HEK293 (cell line): Measurements from ENCODE around the gene PBRM1.

Experiments used
- CTCF ChIA-PET: fragments of 350-600 bp; formaldehyde crosslinking; extraction: SDS; loops from one replicate; lab custom pipeline; 2021; ENCODE audit warnings: antibody characterized with exemption; lab: Yijun Ruan, JAX
- POLR2A ChIA-PET: fragments of 300-600 bp; formaldehyde crosslinking; extraction: SDS; loops from one replicate; lab custom pipeline; 2020; ENCODE audit warnings: antibody characterized with exemption, inconsistent platforms; lab: Yijun Ruan, JAX
- H3K27ac ChIP-seq: fragments of 200-500 bp; sonication (Bioruptor generic); 2 replicates; pipeline ENCODE4 v1.5.1; 2014; ENCODE audit warnings: low read depth, low read length, control low read depth, inconsistent platforms; ENCODE audit errors: extremely low read depth
- H3K36me3 ChIP-seq, 2 experiments: fragments of 200-500 bp in 1 of 2; sonication (Bioruptor generic) in 1 of 2; 1 replicate in 1 of 2; 2 replicates in 1 of 2; pipeline ENCODE4 v1.5.1; 2014 to 2017; ENCODE audit warnings: inconsistent platforms in 2 of 2, low read length in 2 of 2; ENCODE audit not compliant: control insufficient read depth in 2 of 2, insufficient read depth in 1 of 2
- H3K4me1 ChIP-seq: fragments of 200-500 bp; sonication (Bioruptor generic); 2 replicates; pipeline ENCODE4 v1.5.1; 2014; ENCODE audit warnings: mild to moderate bottlenecking, low read length, inconsistent platforms; ENCODE audit not compliant: control insufficient read depth, insufficient read depth
- H3K4me3 ChIP-seq: 2 replicates; pipeline ENCODE4 v1.5.1; 2011; ENCODE audit warnings: low read depth, mild to moderate bottlenecking, control low read depth, low read length, moderate library complexity
- H3K9me3 ChIP-seq: fragments of 200-500 bp; sonication (Bioruptor generic); 2 replicates; pipeline ENCODE4 v1.5.1; 2014; ENCODE audit warnings: low read depth, low read length, inconsistent platforms; ENCODE audit not compliant: control insufficient read depth, insufficient read depth
- PRDM2 ChIP-seq: fragments of 450-650 bp; formaldehyde crosslinking; IDR thresholded peaks from 2 replicates; pipeline ENCODE4 v1.5.1; 2016; ENCODE audit warnings: missing biosample characterization, missing genetic modification characterization, borderline replicate concordance
- ZBTB17 ChIP-seq: fragments of 450-650 bp; formaldehyde crosslinking; IDR thresholded peaks from 2 replicates; pipeline ENCODE4 v1.5.1; 2016; ENCODE audit warnings: missing biosample characterization, missing genetic modification characterization
- ZNF175 ChIP-seq: fragments of 450-650 bp; formaldehyde crosslinking; IDR thresholded peaks from 2 replicates; pipeline ENCODE4 v1.5.1; 2016; ENCODE audit warnings: missing biosample characterization, missing genetic modification characterization
- ZNF280C ChIP-seq: fragments of 450-650 bp; formaldehyde crosslinking; IDR thresholded peaks from 2 replicates; pipeline ENCODE4 v1.5.1; 2016; ENCODE audit warnings: missing biosample characterization, missing genetic modification characterization
- ZNF350 ChIP-seq: fragments of 450-650 bp; formaldehyde crosslinking; IDR thresholded peaks from 2 replicates; pipeline ENCODE4 v1.5.0; 2017; ENCODE audit warnings: missing biosample characterization, mild to moderate bottlenecking, missing genetic modification characterization
- ZNF362 ChIP-seq: fragments of 450-650 bp; formaldehyde crosslinking; IDR thresholded peaks from 2 replicates; pipeline ENCODE4 v1.5.1; 2016; ENCODE audit warnings: missing biosample characterization, missing genetic modification characterization
- ZNF473 ChIP-seq: fragments of 450-650 bp; formaldehyde crosslinking; IDR thresholded peaks from 2 replicates; pipeline ENCODE4 v1.5.1; 2017; ENCODE audit warnings: missing biosample characterization, missing genetic modification characterization
- ZNF501 ChIP-seq: fragments of 450-650 bp; formaldehyde crosslinking; IDR thresholded peaks from 2 replicates; pipeline ENCODE4 v1.5.1; 2016; ENCODE audit warnings: missing biosample characterization, missing genetic modification characterization
- ZNF518A ChIP-seq: fragments of 450-650 bp; formaldehyde crosslinking; conservative IDR thresholded peaks from 2 replicates; pipeline ENCODE4 v1.5.1; 2016; ENCODE audit warnings: low read depth, missing biosample characterization, missing genetic modification characterization
- ZNF544 ChIP-seq: fragments of 450-650 bp; formaldehyde crosslinking; IDR thresholded peaks from 2 replicates; pipeline ENCODE4 v1.5.0; 2017; ENCODE audit warnings: missing biosample characterization, missing genetic modification characterization
- ZNF660 ChIP-seq: fragments of 450-650 bp; IDR thresholded peaks from 2 replicates; pipeline ENCODE4 v1.5.1; 2018; ENCODE audit warnings: missing biosample characterization, mild to moderate bottlenecking, missing genetic modification characterization

Gene PBRM1

GRCh38 chr3:52697632-52697965 is 11.9 kb upstream of the PBRM1 start (continued):
- TF ChIP-seq ZNF362 (no peak), ZNF518A (tag by site-specific recombination) (no peak), ZNF660 (tag by site-specific recombination) (no peak), ZNF350 (tag by site-specific recombination) (no peak), ZNF175 (tag by site-specific recombination) (no peak)

- H3K4me1 ChIP-seq = no peaks in the 10 kb centered on the region
- H3K36me3 ChIP-seq = peaks cover 10 to 79% of the 10 kb centered on the region in 2 experiments
- TF ChIP-seq ZBTB17 (peak; percentile 55), ZNF501 (tag by site-specific recombination) (no peak), ZNF544 (no peak), ZNF473 (tag by site-specific recombination) (no peak), ZNF280C (tag by site-specific recombination) (no peak), PRDM2 (no peak)
- H3K27ac ChIP-seq = no peak overlapping the region
- H3K4me3 ChIP-seq = no peak overlapping the region
- POLR2A ChIA-PET = interaction anchor here (0.5 to 2.0 kb wide), 3 partner anchors 9 to 13 kb away, joined by 3 to 8 read pairs (median 3); partner anchors contain the start of genes GLT8D1 and SPCS1
- no peaks in the 10 kb centered on the region for H3K9me3 ChIP-seq
- CTCF ChIA-PET = interaction anchor here (0.6 to 0.9 kb wide), 3 partner anchors 10 to 373 kb away, joined by 3 to 4 read pairs (median 3); no protein-coding TSS in a partner anchor
Measured at GRCh38 chr3:52696830-52697631, 11.3 kb upstream of the PBRM1 start.
